HCT116 (cell line): ENCODE results near the gene MED9.

Experiments
- EZH2 ChIP-seq: fragments of 200-600 bp; sonication (generic); IDR thresholded peaks from 2 replicates; pipeline ENCODE4 v1.6.1; 2017; ENCODE audit warnings: antibody characterized with exemption, mixed run types
- JUND ChIP-seq: IDR thresholded peaks from 2 replicates; pipeline ENCODE4 v1.6.1; 2012
- POLR2A ChIP-seq: IDR thresholded peaks from 2 replicates; pipeline ENCODE4 v1.7.0; 2011; ENCODE audit warnings: borderline replicate concordance; ENCODE audit not compliant: insufficient read depth, insufficient read length; ENCODE audit errors: extremely low read depth
- POLR2AphosphoS5 ChIP-seq: IDR thresholded peaks from 2 replicates; pipeline ENCODE4 v1.6.1; 2011; ENCODE audit warnings: mild to moderate bottlenecking, low read depth, low read length, moderate library complexity
- REST ChIP-seq: IDR thresholded peaks from 2 replicates; pipeline ENCODE4 v1.6.1; 2012; ENCODE audit warnings: low read depth
- SIN3A ChIP-seq: IDR thresholded peaks from 2 replicates; pipeline ENCODE4 v1.6.1; 2012; ENCODE audit warnings: low read depth
- SP1 ChIP-seq: IDR thresholded peaks from 2 replicates; pipeline ENCODE4 v1.6.1; 2012; ENCODE audit warnings: low read depth
- SRF ChIP-seq: IDR thresholded peaks from 2 replicates; pipeline ENCODE4 v1.6.1; 2012; ENCODE audit warnings: low read depth
- TCF7L2 ChIP-seq: IDR thresholded peaks from 2 replicates; pipeline ENCODE4 v1.7.0; 2011; ENCODE audit warnings: borderline replicate concordance, inconsistent platforms; ENCODE audit not compliant: insufficient read depth, insufficient read length; ENCODE audit errors: extremely low read depth
- YY1 ChIP-seq: IDR thresholded peaks from 2 replicates; pipeline ENCODE4 v1.6.1; 2011; ENCODE audit warnings: low read length, low read depth, moderate library complexity, mild to moderate bottlenecking; ENCODE audit not compliant: insufficient replicate concordance; ENCODE audit errors: extremely low read depth
- ZNF274 ChIP-seq: fragments of 200-500 bp; sonication (Bioruptor generic); IDR thresholded peaks from 2 replicates; pipeline ENCODE4 v1.6.1; 2014; ENCODE audit warnings: mild to moderate bottlenecking, low read depth, low read length, inconsistent platforms
- TF ChIP-seq, protein P1 (sequence below): IDR thresholded peaks from 2 replicates; pipeline ENCODE4 v1.6.1; 2012
- TF ChIP-seq, protein P2 (sequence below), 3 experiments: fragments of 200-600 bp in 1 of 3; sonication (generic) in 1 of 3; IDR thresholded peaks in 2 of 3; conservative IDR thresholded peaks in 1 of 3; 2 replicates each; pipeline ENCODE4 v1.5.1; 2012 to 2017; ENCODE audit warnings: low read depth in 2 of 3, low read length in 2 of 3, antibody characterized with exemption in 1 of 3, borderline replicate concordance in 1 of 3, control low read depth in 1 of 3, mild to moderate bottlenecking in 1 of 3, mixed read lengths in 1 of 3, mixed run types in 1 of 3, moderate library complexity in 1 of 3; ENCODE audit not compliant: insufficient read depth in 1 of 3
- TF ChIP-seq, protein P3 (sequence below): IDR thresholded peaks from 2 replicates; pipeline ENCODE4 v1.6.1; 2011; ENCODE audit warnings: mild to moderate bottlenecking, low read length, moderate library complexity; ENCODE audit not compliant: insufficient replicate concordance; ENCODE audit errors: extremely low read depth

GRCh38 chr17:17454276-17454675 lies 22.5 kb upstream of the MED9 start:
- TF ChIP-seq, protein P1, sequence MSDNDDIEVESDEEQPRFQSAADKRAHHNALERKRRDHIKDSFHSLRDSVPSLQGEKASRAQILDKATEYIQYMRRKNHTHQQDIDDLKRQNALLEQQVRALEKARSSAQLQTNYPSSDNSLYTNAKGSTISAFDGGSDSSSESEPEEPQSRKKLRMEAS = no peak
- TF ChIP-seq, protein P2, sequence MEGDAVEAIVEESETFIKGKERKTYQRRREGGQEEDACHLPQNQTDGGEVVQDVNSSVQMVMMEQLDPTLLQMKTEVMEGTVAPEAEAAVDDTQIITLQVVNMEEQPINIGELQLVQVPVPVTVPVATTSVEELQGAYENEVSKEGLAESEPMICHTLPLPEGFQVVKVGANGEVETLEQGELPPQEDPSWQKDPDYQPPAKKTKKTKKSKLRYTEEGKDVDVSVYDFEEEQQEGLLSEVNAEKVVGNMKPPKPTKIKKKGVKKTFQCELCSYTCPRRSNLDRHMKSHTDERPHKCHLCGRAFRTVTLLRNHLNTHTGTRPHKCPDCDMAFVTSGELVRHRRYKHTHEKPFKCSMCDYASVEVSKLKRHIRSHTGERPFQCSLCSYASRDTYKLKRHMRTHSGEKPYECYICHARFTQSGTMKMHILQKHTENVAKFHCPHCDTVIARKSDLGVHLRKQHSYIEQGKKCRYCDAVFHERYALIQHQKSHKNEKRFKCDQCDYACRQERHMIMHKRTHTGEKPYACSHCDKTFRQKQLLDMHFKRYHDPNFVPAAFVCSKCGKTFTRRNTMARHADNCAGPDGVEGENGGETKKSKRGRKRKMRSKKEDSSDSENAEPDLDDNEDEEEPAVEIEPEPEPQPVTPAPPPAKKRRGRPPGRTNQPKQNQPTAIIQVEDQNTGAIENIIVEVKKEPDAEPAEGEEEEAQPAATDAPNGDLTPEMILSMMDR (IDR thresholded peaks at IDR 0.05 in 2 of 3, conservative IDR thresholded peaks at IDR 0.05 in 1 of 3; ENCODE audit: borderline replicate concordance in 1 of 3, insufficient read depth in 1 of 3, low read depth in 2 of 3, low read length in 2 of 3) = no peak
- TF ChIP-seq EZH2 (no peak), SP1 (no peak), JUND (no peak), TCF7L2 (no peak), ZNF274 (no peak), POLR2A (no peak), SIN3A (no peak), SRF (no peak), REST (no peak), POLR2AphosphoS5 (no peak), YY1 (no peak)
- TF ChIP-seq, protein P3, sequence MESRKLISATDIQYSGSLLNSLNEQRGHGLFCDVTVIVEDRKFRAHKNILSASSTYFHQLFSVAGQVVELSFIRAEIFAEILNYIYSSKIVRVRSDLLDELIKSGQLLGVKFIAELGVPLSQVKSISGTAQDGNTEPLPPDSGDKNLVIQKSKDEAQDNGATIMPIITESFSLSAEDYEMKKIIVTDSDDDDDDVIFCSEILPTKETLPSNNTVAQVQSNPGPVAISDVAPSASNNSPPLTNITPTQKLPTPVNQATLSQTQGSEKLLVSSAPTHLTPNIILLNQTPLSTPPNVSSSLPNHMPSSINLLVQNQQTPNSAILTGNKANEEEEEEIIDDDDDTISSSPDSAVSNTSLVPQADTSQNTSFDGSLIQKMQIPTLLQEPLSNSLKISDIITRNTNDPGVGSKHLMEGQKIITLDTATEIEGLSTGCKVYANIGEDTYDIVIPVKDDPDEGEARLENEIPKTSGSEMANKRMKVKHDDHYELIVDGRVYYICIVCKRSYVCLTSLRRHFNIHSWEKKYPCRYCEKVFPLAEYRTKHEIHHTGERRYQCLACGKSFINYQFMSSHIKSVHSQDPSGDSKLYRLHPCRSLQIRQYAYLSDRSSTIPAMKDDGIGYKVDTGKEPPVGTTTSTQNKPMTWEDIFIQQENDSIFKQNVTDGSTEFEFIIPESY = no peak
